ENCODE data around the gene HFE.
"Not testable (repeated sequence)": the region's sequence is repeated elsewhere in the genome, so short reads cannot be mapped to it uniquely, and the experiment has no call there.

The HFE gene

GRCh38 chr6:26067367-26067766 lies 19.9 kb upstream of the HFE start:
- ATAC-seq (ENCODE audit: low read depth) = no peak

GRCh38 chr6:26068036-26068435 lies 19.2 kb upstream of the HFE start:
- H3K4me3 ChIP-seq (ENCODE audit: severe bottlenecking) = no peak overlapping the region
- TF ChIP-seq CTCF (IDR thresholded peaks at IDR 0.05; ENCODE audit: poor library complexity, severe bottlenecking) = no peak
- ATAC-seq (ENCODE audit: low read depth) (no peak), DNase-seq (ENCODE audit: low spot score) (no peak)
- no peaks in the 10 kb centered on the region for H3K4me1 ChIP-seq (ENCODE audit: insufficient read depth, poor library complexity, severe bottlenecking)
- H3K36me3 ChIP-seq (ENCODE audit: low read depth) = no peaks in the 10 kb centered on the region
- H3K27me3 ChIP-seq (ENCODE audit: insufficient read depth, poor library complexity, severe bottlenecking) = no peaks in the 10 kb centered on the region
- no peaks in the 10 kb centered on the region for H3K9me3 ChIP-seq (ENCODE audit: severe bottlenecking)
- no peak overlapping the region for H3K27ac ChIP-seq (ENCODE audit: poor library complexity, severe bottlenecking)

More at GRCh38 chr6:26067367-26067766, 19.9 kb upstream of the HFE start:
- no peaks in the 10 kb centered on the region for H3K36me3 ChIP-seq (ENCODE audit: low read depth)
- no peak for TF ChIP-seq CTCF (IDR thresholded peaks at IDR 0.05; ENCODE audit: poor library complexity, severe bottlenecking)
- no peaks in the 10 kb centered on the region for H3K4me1 ChIP-seq (ENCODE audit: insufficient read depth, poor library complexity, severe bottlenecking)
- no peaks in the 10 kb centered on the region for H3K9me3 ChIP-seq (ENCODE audit: severe bottlenecking)
- no peaks in the 10 kb centered on the region for H3K27me3 ChIP-seq (ENCODE audit: insufficient read depth, poor library complexity, severe bottlenecking)
- no peak overlapping the region for H3K27ac ChIP-seq (ENCODE audit: poor library complexity, severe bottlenecking)
- H3K4me3 ChIP-seq (ENCODE audit: severe bottlenecking) = no peak overlapping the region
- DNase-seq (ENCODE audit: low spot score) = no peak

- TF ChIP-seq CTCF (IDR thresholded peaks at IDR 0.05; ENCODE audit: poor library complexity, severe bottlenecking) = no peak
- ATAC-seq (ENCODE audit: low read depth) = no peak; the same call in 2 of the 3 replicates
Observed at GRCh38 chr6:26071135-26071534, 16.1 kb upstream of the HFE start.

GRCh38 chr6:26075063-26075717 lies 12.0 kb upstream of the HFE start:
- no peaks in the 10 kb centered on the region for H3K36me3 ChIP-seq (ENCODE audit: low read depth)
- no peak overlapping the region for H3K27ac ChIP-seq (ENCODE audit: poor library complexity, severe bottlenecking)
- no peak for ATAC-seq (ENCODE audit: low read depth)
- no peaks in the 10 kb centered on the region for H3K4me1 ChIP-seq (ENCODE audit: insufficient read depth, poor library complexity, severe bottlenecking)
- no peak overlapping the region for H3K4me3 ChIP-seq (ENCODE audit: severe bottlenecking)
- H3K9me3 ChIP-seq (ENCODE audit: severe bottlenecking) = no peaks in the 10 kb centered on the region
- H3K27me3 ChIP-seq (ENCODE audit: insufficient read depth, poor library complexity, severe bottlenecking) = no peaks in the 10 kb centered on the region
- no peak for DNase-seq (ENCODE audit: low spot score)
- TF ChIP-seq CTCF (IDR thresholded peaks at IDR 0.05; ENCODE audit: poor library complexity, severe bottlenecking) = no peak

More at GRCh38 chr6:26071135-26071534, 16.1 kb upstream of the HFE start:
- no peaks in the 10 kb centered on the region for H3K36me3 ChIP-seq (ENCODE audit: low read depth)
- H3K4me1 ChIP-seq (ENCODE audit: insufficient read depth, poor library complexity, severe bottlenecking) = no peaks in the 10 kb centered on the region
- H3K9me3 ChIP-seq (ENCODE audit: severe bottlenecking) = no peaks in the 10 kb centered on the region
- DNase-seq (ENCODE audit: low spot score) = no peak
- no peak overlapping the region for H3K27ac ChIP-seq (ENCODE audit: poor library complexity, severe bottlenecking)
- H3K27me3 ChIP-seq (ENCODE audit: insufficient read depth, poor library complexity, severe bottlenecking) = no peaks in the 10 kb centered on the region
- H3K4me3 ChIP-seq (ENCODE audit: severe bottlenecking) = no peak overlapping the region

- not testable (repeated sequence) for H3K4me3 ChIP-seq (ENCODE audit: severe bottlenecking); H3K27me3 ChIP-seq (ENCODE audit: insufficient read depth, poor library complexity, severe bottlenecking); H3K4me1 ChIP-seq (ENCODE audit: insufficient read depth, poor library complexity, severe bottlenecking); ATAC-seq (ENCODE audit: low read depth); H3K27ac ChIP-seq (ENCODE audit: poor library complexity, severe bottlenecking); DNase-seq (ENCODE audit: low spot score); H3K36me3 ChIP-seq (ENCODE audit: low read depth); H3K9me3 ChIP-seq (ENCODE audit: severe bottlenecking)
Observed at GRCh38 chr6:26078066-26078465, 9.2 kb upstream of the HFE start.

GRCh38 chr6:26081096-26081495 lies 6.1 kb upstream of the HFE start:
- H3K4me1 ChIP-seq (ENCODE audit: insufficient read depth, poor library complexity, severe bottlenecking); H3K27me3 ChIP-seq (ENCODE audit: insufficient read depth, poor library complexity, severe bottlenecking); DNase-seq (ENCODE audit: low spot score); H3K9me3 ChIP-seq (ENCODE audit: severe bottlenecking); H3K36me3 ChIP-seq (ENCODE audit: low read depth); H3K4me3 ChIP-seq (ENCODE audit: severe bottlenecking); H3K27ac ChIP-seq (ENCODE audit: poor library complexity, severe bottlenecking); ATAC-seq (ENCODE audit: low read depth): not testable (repeated sequence)

Data from RWPE2 (cell line).